HG03469 (cell line): Measurements from ENCODE around the gene TMEM225.
"Not testable (repeated sequence)": the region's sequence is repeated elsewhere in the genome, so short reads cannot be mapped to it uniquely, and the experiment has no call there.

ENCODE experiments used
- ATAC-seq: cut with Tn5 transposase; IDR thresholded peaks from one replicate; pipeline ENCODE4 v1.9.1; 2021; ENCODE audit warnings: mild to moderate bottlenecking, moderate library complexity, moderate number of reproducible peaks; ENCODE audit not compliant: unreplicated experiment

TMEM225 gene

GRCh38 chr11:123885570-123885969 lies at the start of gene TMEM225:
TMEM225 (minus strand) TSS chr11:123885670; CDS start chr11:123885425, 245 bp downstream.
- no peak for ATAC-seq

GRCh38 chr11:123924027-123924426 lies 38.6 kb upstream of the TMEM225 start:
- peak; percentile 55 for ATAC-seq

- ATAC-seq = no peak
Measured at GRCh38 chr11:123920943-123921342, 35.5 kb upstream of the TMEM225 start.

- ATAC-seq = no peak
Measured at GRCh38 chr11:123905826-123906225, 20.4 kb upstream of the TMEM225 start.

GRCh38 chr11:123904932-123905331 lies 19.5 kb upstream of the TMEM225 start:
- ATAC-seq = no peak

GRCh38 chr11:123903932-123904331 lies 18.5 kb upstream of the TMEM225 start:
- ATAC-seq = peak; percentile 91

GRCh38 chr11:123901867-123902266 lies 16.4 kb upstream of the TMEM225 start, which contains the start of gene OR8D4:
OR8D4 (plus strand) TSS chr11:123902167; CDS start chr11:123906432, 4,265 bp downstream.
- no peak for ATAC-seq

GRCh38 chr11:123899792-123900191 lies 14.3 kb upstream of the TMEM225 start:
- ATAC-seq = no peak

- ATAC-seq = no peak
Measured at GRCh38 chr11:123892031-123892430, 6.6 kb upstream of the TMEM225 start.

GRCh38 chr11:123880912-123881311 lies 4.6 kb downstream of the TMEM225 start:
- ATAC-seq = no peak

- not testable (repeated sequence) for ATAC-seq
Measured at GRCh38 chr11:123867795-123868194, 17.7 kb downstream of the TMEM225 start.

GRCh38 chr11:123865293-123865692 lies 20.2 kb downstream of the TMEM225 start:
- not testable (repeated sequence) for ATAC-seq

GRCh38 chr11:123859731-123860130 lies 25.7 kb downstream of the TMEM225 start:
- no peak for ATAC-seq

GRCh38 chr11:123856444-123856843 lies 29.0 kb downstream of the TMEM225 start:
- ATAC-seq = no peak

- no peak for ATAC-seq
Measured at GRCh38 chr11:123853038-123853437, 32.4 kb downstream of the TMEM225 start.

GRCh38 chr11:123852321-123852720 lies 33.1 kb downstream of the TMEM225 start:
- no peak for ATAC-seq

- ATAC-seq = no peak
Measured at GRCh38 chr11:123851110-123851509, 34.4 kb downstream of the TMEM225 start.

GRCh38 chr11:123841174-123841573 lies 44.3 kb downstream of the TMEM225 start:
- ATAC-seq = no peak

GRCh38 chr11:123839131-123839530 lies 46.3 kb downstream of the TMEM225 start:
- ATAC-seq = no peak

- ATAC-seq = no peak
Measured at GRCh38 chr11:123838659-123839058, 46.8 kb downstream of the TMEM225 start.

- ATAC-seq = no peak
Measured at GRCh38 chr11:123838199-123838598, 47.3 kb downstream of the TMEM225 start.

GRCh38 chr11:123833095-123833494 lies 52.4 kb downstream of the TMEM225 start:
- no peak for ATAC-seq
